HepG2 (cell line): ENCODE data around the gene LRRC37A. TPM values are rescaled to one million over a fixed set of nuclear protein-coding genes. Genes with fewer than 3 reads are reported as not detected.
"Not testable (repeated sequence)": the region's sequence is repeated elsewhere in the genome, so short reads cannot be mapped to it uniquely, and the experiment has no call there.

Experiments
- CENPT ChIP-seq: sonication (generic); formaldehyde crosslinking; IDR thresholded peaks from 2 replicates; pipeline ENCODE4 v1.8.0; 2022; ENCODE audit warnings: low read depth, mild to moderate bottlenecking, moderate library complexity, missing genetic modification reagents
- MYPOP ChIP-seq: sonication (generic); formaldehyde crosslinking; IDR thresholded peaks from 2 replicates; pipeline ENCODE4 v1.8.1; 2023; ENCODE audit warnings: mild to moderate bottlenecking, moderate library complexity, missing genetic modification reagents
- SAP130 ChIP-seq: IDR thresholded peaks from 2 replicates; pipeline ENCODE4 v1.6.1; 2016; ENCODE audit warnings: low read depth
- ZBTB40 ChIP-seq, 2 experiments: fragments of 450-650 bp in 1 of 2; sonication (generic) in 1 of 2; formaldehyde crosslinking in 1 of 2; IDR thresholded peaks; 2 replicates each; pipeline versions ENCODE4 v1.6.1 to v1.8.0; 2016 to 2022; ENCODE audit warnings: antibody characterized with exemption in 1 of 2, mild to moderate bottlenecking in 1 of 2, missing genetic modification reagents in 1 of 2
- ZNF484 ChIP-seq: sonication (generic); formaldehyde crosslinking; IDR thresholded peaks from 2 replicates; pipeline ENCODE4 v1.5.1; 2020; ENCODE audit warnings: mild to moderate bottlenecking, low read depth, missing genetic modification reagents, borderline replicate concordance
- ZNF83 ChIP-seq: sonication (generic); formaldehyde crosslinking; IDR thresholded peaks from 2 replicates; pipeline ENCODE4 v1.4.0; 2020; ENCODE audit warnings: missing genetic modification reagents, mild to moderate bottlenecking, borderline replicate concordance
- polyA plus RNA-seq, 8 experiments: library from polyadenylated mRNA; depleted of rRNA in 3 of 8; stranded (reverse) in 7 of 8; unstranded in 1 of 8; fragments of >200 nt; fragmentation: Illumina TruSeq in 4 of 8; extraction: Trizol in 4 of 8; gene quantifications; 2 replicates each; pipeline versions ENCODE4 v1.2.1 to v1.2.3, GENCODE V29; 2011 to 2016; ENCODE audit warnings: low read depth in 4 of 8, missing spikeins in 1 of 8, mixed read lengths in 1 of 8; ENCODE audit not compliant: insufficient read depth in 1 of 8
- total RNA-seq, 5 experiments: library from RNA; depleted of rRNA; stranded (reverse); fragments of >200 nt; fragmentation: Illumina TruSeq; extraction: Trizol; gene quantifications; 2 replicates each; pipeline ENCODE4 v1.2.3, GENCODE V29; 2016; ENCODE audit warnings: low read depth in 1 of 5
- TF ChIP-seq, protein P1 (sequence below): sonication (generic); formaldehyde crosslinking; IDR thresholded peaks from 2 replicates; pipeline ENCODE4 v1.4.0; 2020; ENCODE audit warnings: missing genetic modification reagents
- TF ChIP-seq, protein P2 (sequence below): IDR thresholded peaks from 2 replicates; pipeline ENCODE4 v1.6.1; 2016

LRRC37A gene
- total and polyA plus RNA-seq, 2 of the 13 experiments (the other 11 are each of a cell fraction or from before 2014, with no cell fraction given), result 0.97 to 1.3 TPM

DNA sequence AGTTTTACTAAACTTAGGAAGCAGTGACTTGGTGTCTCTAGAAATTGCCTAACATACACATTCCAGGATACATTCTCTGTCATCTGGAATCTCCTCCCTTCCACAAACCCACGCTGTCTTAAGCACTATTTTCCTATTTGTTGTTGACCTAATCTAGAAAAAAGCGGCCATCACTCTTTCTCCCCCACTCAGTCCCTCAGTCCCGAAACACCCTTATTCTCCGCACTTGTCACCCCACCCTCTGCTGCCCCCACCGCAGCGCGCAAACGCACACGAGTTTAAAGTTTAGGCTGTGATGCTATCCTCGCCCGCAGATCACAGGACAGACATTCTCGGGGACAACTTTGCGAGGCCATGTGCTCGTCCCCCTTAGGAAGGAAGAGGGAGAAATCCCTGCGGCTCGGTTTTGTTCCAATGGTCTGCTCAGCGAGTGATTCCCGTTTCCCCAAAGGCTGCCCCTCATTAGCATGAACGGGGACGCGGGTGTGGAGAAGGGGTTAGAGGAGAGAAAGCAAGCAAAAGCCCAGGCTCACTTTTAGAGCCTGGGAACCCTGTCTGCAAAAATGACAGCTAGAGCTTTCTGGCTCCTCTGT, 28.8 kb upstream of the LRRC37A start (continued):
- TF ChIP-seq, protein P1, sequence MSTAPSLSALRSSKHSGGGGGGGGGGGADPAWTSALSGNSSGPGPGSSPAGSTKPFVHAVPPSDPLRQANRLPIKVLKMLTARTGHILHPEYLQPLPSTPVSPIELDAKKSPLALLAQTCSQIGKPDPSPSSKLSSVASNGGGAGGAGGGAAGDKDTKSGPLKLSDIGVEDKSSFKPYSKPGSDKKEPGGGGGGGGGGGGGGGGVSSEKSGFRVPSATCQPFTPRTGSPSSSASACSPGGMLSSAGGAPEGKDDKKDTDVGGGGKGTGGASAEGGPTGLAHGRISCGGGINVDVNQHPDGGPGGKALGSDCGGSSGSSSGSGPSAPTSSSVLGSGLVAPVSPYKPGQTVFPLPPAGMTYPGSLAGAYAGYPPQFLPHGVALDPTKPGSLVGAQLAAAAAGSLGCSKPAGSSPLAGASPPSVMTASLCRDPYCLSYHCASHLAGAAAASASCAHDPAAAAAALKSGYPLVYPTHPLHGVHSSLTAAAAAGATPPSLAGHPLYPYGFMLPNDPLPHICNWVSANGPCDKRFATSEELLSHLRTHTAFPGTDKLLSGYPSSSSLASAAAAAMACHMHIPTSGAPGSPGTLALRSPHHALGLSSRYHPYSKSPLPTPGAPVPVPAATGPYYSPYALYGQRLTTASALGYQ, result 0 out of 2 replicates have a peak, but pooled peaks have one; percentile 39
- TF ChIP-seq ZNF484 (CRISPR knock-in tag) (0 out of 2 replicates have a peak, but pooled peaks have one; percentile 65), ZNF83 (0 out of 2 replicates have a peak, but pooled peaks have one; percentile 65), SAP130 (CRISPR knock-in tag) (peak; percentile 59), CENPT (0 out of 2 replicates have a peak, but pooled peaks have one; percentile 80), ZBTB40 (CRISPR knock-in tag; IDR thresholded peaks at IDR 0.05) (0 out of 2 replicates have a peak, but pooled peaks have one; percentile 15), MYPOP (peak; percentile 78; the same call in 1 of the 2 replicates)
- not testable (repeated sequence) for TF ChIP-seq ZBTB40 (IDR thresholded peaks at IDR 0.05)
- TF ChIP-seq, protein P2, sequence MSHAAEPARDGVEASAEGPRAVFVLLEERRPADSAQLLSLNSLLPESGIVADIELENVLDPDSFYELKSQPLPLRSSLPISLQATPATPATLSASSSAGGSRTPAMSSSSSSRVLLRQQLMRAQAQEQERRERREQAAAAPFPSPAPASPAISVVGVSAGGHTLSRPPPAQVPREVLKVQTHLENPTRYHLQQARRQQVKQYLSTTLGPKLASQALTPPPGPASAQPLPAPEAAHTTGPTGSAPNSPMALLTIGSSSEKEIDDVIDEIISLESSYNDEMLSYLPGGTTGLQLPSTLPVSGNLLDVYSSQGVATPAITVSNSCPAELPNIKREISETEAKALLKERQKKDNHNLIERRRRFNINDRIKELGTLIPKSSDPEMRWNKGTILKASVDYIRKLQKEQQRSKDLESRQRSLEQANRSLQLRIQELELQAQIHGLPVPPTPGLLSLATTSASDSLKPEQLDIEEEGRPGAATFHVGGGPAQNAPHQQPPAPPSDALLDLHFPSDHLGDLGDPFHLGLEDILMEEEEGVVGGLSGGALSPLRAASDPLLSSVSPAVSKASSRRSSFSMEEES (CRISPR knock-in tag), result peak; percentile 19; the same call in 1 of the 2 replicates
